ENCODE results near the gene CYB5R2.

The CYB5R2 gene

DNA sequence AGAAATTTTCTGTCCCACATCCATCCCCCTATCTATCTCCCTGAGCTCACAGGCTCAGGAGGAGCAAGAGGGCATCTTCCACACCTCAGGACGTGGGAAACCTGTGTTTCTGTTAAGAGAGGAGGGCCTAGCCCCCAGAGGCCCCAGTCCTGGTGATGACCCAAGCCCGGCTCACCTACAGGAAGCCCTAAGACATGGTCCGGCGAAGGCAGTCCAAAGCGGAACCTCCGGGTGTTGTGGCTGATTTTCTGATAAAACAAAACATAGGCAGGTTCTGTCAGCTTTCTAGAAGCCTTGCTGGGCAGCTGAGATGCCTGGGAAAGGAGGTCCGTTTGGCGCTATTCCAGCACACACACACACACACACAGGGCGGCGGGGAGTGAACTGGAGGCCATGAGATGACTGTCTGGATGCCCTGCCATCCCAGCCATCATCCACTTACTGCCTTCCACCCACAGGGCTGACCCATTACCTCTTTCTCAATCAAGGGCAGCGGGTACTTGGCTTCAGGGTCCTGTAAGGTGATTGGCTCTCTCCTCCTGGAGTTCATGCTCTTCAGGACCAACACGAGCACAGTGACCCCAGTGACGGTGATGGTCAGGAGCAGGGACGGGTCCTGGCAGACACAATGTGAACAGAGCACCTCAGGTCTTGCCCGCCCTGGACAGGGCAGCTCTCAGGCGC lies 882 bp downstream of the CYB5R2 start:
- DNase-seq (ENCODE audit: extremely low spot score), result peak; percentile 34
- TF ChIP-seq, protein P1, sequence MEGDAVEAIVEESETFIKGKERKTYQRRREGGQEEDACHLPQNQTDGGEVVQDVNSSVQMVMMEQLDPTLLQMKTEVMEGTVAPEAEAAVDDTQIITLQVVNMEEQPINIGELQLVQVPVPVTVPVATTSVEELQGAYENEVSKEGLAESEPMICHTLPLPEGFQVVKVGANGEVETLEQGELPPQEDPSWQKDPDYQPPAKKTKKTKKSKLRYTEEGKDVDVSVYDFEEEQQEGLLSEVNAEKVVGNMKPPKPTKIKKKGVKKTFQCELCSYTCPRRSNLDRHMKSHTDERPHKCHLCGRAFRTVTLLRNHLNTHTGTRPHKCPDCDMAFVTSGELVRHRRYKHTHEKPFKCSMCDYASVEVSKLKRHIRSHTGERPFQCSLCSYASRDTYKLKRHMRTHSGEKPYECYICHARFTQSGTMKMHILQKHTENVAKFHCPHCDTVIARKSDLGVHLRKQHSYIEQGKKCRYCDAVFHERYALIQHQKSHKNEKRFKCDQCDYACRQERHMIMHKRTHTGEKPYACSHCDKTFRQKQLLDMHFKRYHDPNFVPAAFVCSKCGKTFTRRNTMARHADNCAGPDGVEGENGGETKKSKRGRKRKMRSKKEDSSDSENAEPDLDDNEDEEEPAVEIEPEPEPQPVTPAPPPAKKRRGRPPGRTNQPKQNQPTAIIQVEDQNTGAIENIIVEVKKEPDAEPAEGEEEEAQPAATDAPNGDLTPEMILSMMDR (IDR thresholded peaks at IDR 0.05; ENCODE audit: control extremely low read depth, extremely low read depth, low read depth, missing control alignments), result no peak
- POLR2A ChIA-PET, result no interaction called here
- CTCF ChIA-PET, result interaction anchor here (1.3 to 4.3 kb wide), 7 partner anchors 9 to 917 kb away, joined by 3 to 12 read pairs (median 5); no protein-coding TSS in a partner anchor

DNA sequence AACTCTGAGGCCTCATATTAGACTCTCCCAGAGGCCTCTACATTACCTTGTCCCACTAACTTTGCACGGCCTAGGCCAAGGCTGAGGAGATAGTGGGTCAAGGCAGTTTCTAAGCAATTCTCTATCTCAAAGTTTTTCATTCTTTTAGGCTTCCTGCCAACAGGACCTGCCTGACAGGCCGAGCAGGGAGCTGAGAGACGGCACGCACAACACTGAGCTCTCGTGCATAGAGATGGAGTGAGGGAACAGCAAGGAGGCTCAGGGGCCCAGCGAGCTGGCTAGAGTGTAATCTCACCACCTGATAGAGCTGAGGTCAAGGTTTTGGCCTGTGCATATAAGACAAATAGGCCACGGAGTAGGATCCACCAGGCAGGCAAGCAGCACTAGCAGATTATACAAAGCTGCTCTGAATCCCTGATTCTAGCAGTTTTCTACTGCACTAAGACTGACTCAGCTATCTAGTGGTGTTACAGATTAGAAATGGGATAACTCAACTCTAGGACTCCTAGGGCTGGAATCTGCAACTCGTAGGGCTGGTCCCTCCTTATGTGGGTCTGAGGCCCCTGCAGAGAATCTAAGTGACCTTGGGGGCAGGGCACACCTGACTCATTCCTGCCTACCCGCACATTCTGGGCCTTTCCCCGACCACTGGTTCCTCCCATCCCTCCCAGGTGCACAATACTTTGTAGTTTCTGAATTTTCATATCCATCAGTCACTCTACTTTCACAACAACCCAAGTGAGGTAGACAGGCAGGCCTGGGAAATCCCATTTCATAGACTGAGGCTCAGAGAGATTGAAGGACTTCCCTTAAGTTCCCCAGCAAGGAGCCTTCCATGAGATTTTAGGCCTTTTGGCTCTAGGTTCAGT lies 1.7 kb downstream of the CYB5R2 start:
- ChIA-PET POLR2A (no interaction called here), CTCF (interaction anchor here (0.8 to 4.3 kb wide), 9 partner anchors 14 to 916 kb away, joined by 3 to 12 read pairs (median 4); no protein-coding TSS in a partner anchor)
- TF ChIP-seq, protein P1 (IDR thresholded peaks at IDR 0.05; ENCODE audit: control extremely low read depth, extremely low read depth, low read depth, missing control alignments), result no peak
- DNase-seq (ENCODE audit: extremely low spot score), result peak; percentile 71

DNA sequence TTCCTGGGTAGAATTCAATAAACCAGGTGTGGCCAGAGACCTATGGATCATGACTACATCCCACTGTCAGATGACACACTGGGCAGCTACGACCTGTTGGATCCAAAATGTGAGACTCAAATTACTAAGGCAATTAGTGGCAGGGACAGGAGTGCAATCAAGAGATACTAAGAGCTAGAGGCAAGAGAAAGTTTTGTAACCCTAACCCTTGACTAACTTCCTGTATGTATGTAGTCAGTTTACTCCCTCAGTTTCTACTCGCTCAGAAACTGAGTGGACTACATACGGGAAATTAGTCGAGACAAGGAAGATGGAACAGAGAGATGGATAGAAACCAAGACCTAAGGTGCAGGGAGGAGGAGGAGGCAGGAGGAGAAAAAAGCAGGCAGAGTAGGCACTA lies 2.7 kb downstream of the CYB5R2 start:
- TF ChIP-seq, protein P1 (IDR thresholded peaks at IDR 0.05; ENCODE audit: control extremely low read depth, extremely low read depth, low read depth, missing control alignments), result no peak
- no peak for DNase-seq (ENCODE audit: extremely low spot score)
- ChIA-PET POLR2A (no interaction called here), CTCF (interaction anchor here (0.7 to 4.3 kb wide), 10 partner anchors 14 to 318 kb away, joined by 3 to 12 read pairs (median 4); no protein-coding TSS in a partner anchor)

DNA sequence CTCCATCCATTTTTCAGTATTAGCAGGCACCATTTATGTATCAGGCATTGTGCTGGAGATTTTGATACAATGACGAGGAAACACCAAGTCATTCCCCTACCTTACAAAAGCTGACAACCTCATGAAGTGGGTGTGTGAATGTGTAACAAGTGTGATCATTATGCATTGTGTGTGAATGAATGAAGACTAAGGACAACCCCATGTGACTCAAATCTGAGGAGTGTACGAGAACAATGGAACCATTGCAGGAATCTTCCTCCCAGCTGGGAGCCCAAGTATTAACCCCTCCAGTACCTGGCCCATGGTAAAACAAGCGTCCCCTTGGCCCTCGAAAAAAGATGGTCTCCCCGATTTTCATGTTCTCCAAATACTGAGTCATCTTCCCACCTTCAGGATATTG lies 4.4 kb downstream of the CYB5R2 start:
- DNase-seq (ENCODE audit: extremely low spot score), result no peak
- ChIA-PET CTCF (interaction anchor here (0.8 to 2.0 kb wide), 9 partner anchors 12 to 570 kb away, joined by 3 to 7 read pairs (median 4); no protein-coding TSS in a partner anchor), POLR2A (no interaction called here)
- TF ChIP-seq, protein P1 (IDR thresholded peaks at IDR 0.05; ENCODE audit: control extremely low read depth, extremely low read depth, low read depth, missing control alignments), result no peak

DNA sequence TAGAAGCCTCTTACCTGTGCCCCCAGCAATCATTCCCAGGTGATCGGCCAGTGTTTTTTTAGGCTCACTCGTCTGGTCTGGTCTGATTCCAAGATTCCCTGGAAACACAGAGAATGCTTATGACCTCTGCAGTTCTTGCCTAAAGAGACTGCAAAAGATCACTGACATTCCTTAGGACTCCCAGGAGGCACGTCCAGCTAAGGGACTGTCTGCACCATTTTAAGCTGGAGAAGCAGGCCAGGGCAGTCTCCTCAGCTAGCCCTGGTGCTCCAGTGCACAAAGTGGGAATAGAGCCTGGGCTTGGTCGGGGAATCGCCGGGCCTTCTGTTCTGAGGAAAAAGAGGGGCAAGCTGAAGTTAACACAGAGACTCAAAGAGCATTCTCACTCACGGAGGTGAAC lies 4.8 kb downstream of the CYB5R2 start:
- ChIA-PET POLR2A (no interaction called here), CTCF (interaction anchor here (1.1 to 1.6 kb wide), 5 partner anchors 12 to 571 kb away, joined by 4 to 7 read pairs (median 5); no protein-coding TSS in a partner anchor)
- no peak for DNase-seq (ENCODE audit: extremely low spot score)
- TF ChIP-seq, protein P1 (IDR thresholded peaks at IDR 0.05; ENCODE audit: control extremely low read depth, extremely low read depth, low read depth, missing control alignments), result no peak

DNA sequence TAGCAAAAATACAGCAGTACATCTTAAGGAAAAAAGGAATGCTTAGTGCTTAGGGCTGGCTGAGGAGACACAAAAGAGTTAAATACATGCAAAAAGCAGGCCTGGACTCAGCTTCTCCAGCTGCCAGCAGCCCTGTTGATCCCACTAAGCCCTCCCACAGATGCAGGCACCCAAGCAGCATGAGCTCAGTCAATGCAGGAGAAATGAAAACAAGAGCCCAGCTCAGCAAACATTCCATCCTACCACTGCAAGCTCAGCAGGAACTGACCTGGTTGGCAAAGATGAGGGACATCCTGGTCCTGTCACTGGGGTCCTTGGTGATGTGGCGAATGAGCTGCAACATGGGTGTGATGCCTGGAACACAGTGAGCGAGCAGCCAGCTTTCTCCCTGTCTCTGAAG lies 5.8 kb downstream of the CYB5R2 start:
- no peak for DNase-seq (ENCODE audit: extremely low spot score)
- TF ChIP-seq, protein P1 (IDR thresholded peaks at IDR 0.05; ENCODE audit: control extremely low read depth, extremely low read depth, low read depth, missing control alignments), result no peak
- ChIA-PET CTCF (interaction anchor here (0.9 to 3.5 kb wide), 10 partner anchors 11 to 570 kb away, joined by 3 to 25 read pairs (median 4); no protein-coding TSS in a partner anchor), POLR2A (no interaction called here)
